Right lobe of liver (tissue), 6 donors: ENCODE data around the gene CDK14. TPM values are rescaled to one million over a fixed set of nuclear protein-coding genes. Genes with fewer than 3 reads are reported as not detected.

Experiments used
- ATAC-seq, 4 donors: fragments of 200-7000 bp; cut with Tn5 transposase; one replicate each; pipeline ENCODE4 v1.9.1; 2020; ENCODE audit warnings: mild to moderate bottlenecking in 4 of 4, moderate library complexity in 4 of 4
- DNase-seq, 3 donors: peaks; one replicate each; pipeline ENCODE4 v3.0.0-alpha.2; 2020
- H3K27ac ChIP-seq, 3 donors: fragments of 200-600 bp; one replicate each; pipeline ENCODE4 v1.8.0; 2022
- H3K27me3 ChIP-seq, 2 donors: fragments of 200-600 bp; one replicate each; pipeline ENCODE4 v1.8.0; 2022
- H3K36me3 ChIP-seq, 4 donors: fragments of 200-600 bp; sonication (generic) in 1 of 4; one replicate each; pipeline versions ENCODE4 v1.5.1 to v1.8.0; 2017 to 2022; ENCODE audit warnings: control low read depth in 1 of 4
- H3K4me1 ChIP-seq, 4 donors: fragments of 200-600 bp; sonication (generic) in 1 of 4; one replicate each; pipeline versions ENCODE4 v1.5.1 to v1.8.0; 2017 to 2022; ENCODE audit warnings: control low read depth in 1 of 4
- H3K4me3 ChIP-seq, 3 donors: fragments of 200-600 bp; one replicate each; pipeline ENCODE4 v1.8.0; 2022
- H3K9me3 ChIP-seq, 4 donors: fragments of 200-600 bp; sonication (generic) in 1 of 4; one replicate each; pipeline versions ENCODE4 v1.5.1 to v1.8.0; 2017 to 2022; ENCODE audit warnings: control low read depth in 1 of 4
- CTCF ChIP-seq, 4 donors: fragments of 200-600 bp in 3 of 4; fragments of 450-650 bp in 1 of 4; IDR thresholded peaks; one replicate each; pipeline versions ENCODE4 v1.5.1 to v1.8.0; 2016 to 2022; ENCODE audit warnings: antibody characterized with exemption in 4 of 4, mild to moderate bottlenecking in 2 of 4
- POLR2A ChIP-seq: fragments of 450-650 bp; IDR thresholded peaks from one replicate; pipeline ENCODE4 v1.6.1; 2017; ENCODE audit warnings: antibody characterized with exemption, mild to moderate bottlenecking
- WGBS: methylation state at CpG from one replicate; pipeline ENCODE4 v1.1.6; 2018; ENCODE audit warnings: low coverage, low lambda C conversion rate; ENCODE audit not compliant: insufficient coverage; ENCODE audit errors: missing lambda C conversion rate; 5-methylcytosine and 5-hydroxymethylcytosine counted together
- intact Hi-C, 2 donors: fragments of 100-400 bp; cut with DNase I; formaldehyde crosslinking; loops; one replicate each; pipeline versions ENCODE4 v1.11.2 to v1.14.1; 2022
- total RNA-seq, 6 experiments: library from RNA; depleted of rRNA in 2 of 6; stranded (reverse); fragments of >200 nt in 2 of 6; fragmentation: NEBNext Ultra II Directional in 3 of 6; extraction: Animal tissue kit (Norgen Biotek cat#: 25700) in 3 of 6; gene quantifications; one replicate each; pipeline versions ENCODE4 v1.1.0 to v1.2.4, GENCODE V29; 2016 to 2023
- donor health status: DM: no; HTN: yes; CAD: no.
- donor health status: DM: no; HTN: no; CAD: no.
- donor health status: DM: no; HTN: no; CAD: no.
- donor health status: DM: no; HTN: yes; CAD: no.
- donor health status: DM: no; HTN: yes; CAD: no.

CDK14 gene
- total RNA-seq, 6 experiments from 2014 or later = 12.6 to 28.7 (median 17.9) TPM

GRCh38 chr7:90593205-90593604 lies 2.9 kb upstream of the CDK14 start:
- H3K4me1 ChIP-seq = peaks cover 0 to 6% (median 0%) of the 10 kb centered on the region in 4 donors
- ATAC-seq (no peak), DNase-seq (no peak)
- H3K27ac ChIP-seq = no peak overlapping the region
- H3K36me3 ChIP-seq = no peaks in the 10 kb centered on the region
- H3K4me3 ChIP-seq = no peak overlapping the region
- no peak for TF ChIP-seq POLR2A
- TF ChIP-seq CTCF (IDR thresholded peaks at IDR 0.05) = no peak
- H3K27me3 ChIP-seq = no peaks in the 10 kb centered on the region
- no peaks in the 10 kb centered on the region for H3K9me3 ChIP-seq
- intact Hi-C loops = no loop called here

DNA sequence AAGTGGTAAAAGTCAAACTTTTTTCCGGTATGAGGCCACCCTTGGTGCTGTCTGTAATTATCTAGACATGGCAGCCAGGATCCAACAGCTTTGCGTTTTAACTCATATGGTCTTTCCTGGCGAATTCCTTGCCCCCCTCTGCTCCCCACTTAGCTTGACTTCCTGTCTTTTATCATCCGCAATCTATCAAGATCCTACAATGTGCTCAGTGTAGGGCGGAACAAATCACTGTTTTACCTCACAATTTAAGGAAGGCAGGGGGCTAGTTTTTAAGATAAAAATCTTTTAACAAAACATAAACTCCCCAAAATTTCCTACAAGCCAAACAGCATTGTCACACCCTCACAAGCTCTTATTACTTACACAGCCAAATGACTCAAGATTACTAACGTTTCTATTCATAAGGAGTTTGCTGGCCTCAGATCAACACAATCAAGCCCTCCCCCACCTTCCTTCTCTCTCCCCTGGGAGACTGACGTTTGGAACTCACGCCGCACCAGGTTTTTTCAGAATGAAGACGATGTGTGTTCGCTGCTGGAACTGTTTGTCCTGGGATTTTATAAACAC lies 1.3 kb upstream of the CDK14 start:
- TF ChIP-seq CTCF (IDR thresholded peaks at IDR 0.05) = no peak
- TF ChIP-seq POLR2A = no peak
- Histone ChIP-seq H3K27me3 (no peaks in the 10 kb centered on the region), H3K9me3 (no peaks in the 10 kb centered on the region), H3K27ac (peak overlapping the region in 2 of 3 donors; percentile 87 to 91), H3K4me1 (peaks cover 0 to 7% (median 0%) of the 10 kb centered on the region in 4 donors), H3K36me3 (no peaks in the 10 kb centered on the region), H3K4me3 (peak overlapping the region in 1 of 3 donors; percentile 81)
- ATAC-seq (no peak), DNase-seq (no peak)
- intact Hi-C loops = no loop called here
- WGBS = 33% methylated on average over 11 of the region's 11 CpGs

GRCh38 chr7:90595342-90595800 lies 750 bp upstream of the CDK14 start:
- TF ChIP-seq POLR2A = no peak
- peak in 1 of 4 donors; percentile 4 for TF ChIP-seq CTCF (IDR thresholded peaks at IDR 0.05)
- H3K4me3 ChIP-seq = peak overlapping the region; percentile 74 to 81 (median 78)
- H3K27ac ChIP-seq = peak overlapping the region; percentile 87 to 91 (median 89)
- WGBS = 12% methylated on average over 5 of the region's 10 CpGs
- ATAC-seq (no peak), DNase-seq (no peak)
- intact Hi-C loops = no loop called here
- H3K9me3 ChIP-seq = no peaks in the 10 kb centered on the region
- H3K27me3 ChIP-seq = no peaks in the 10 kb centered on the region
- H3K36me3 ChIP-seq = no peaks in the 10 kb centered on the region
- H3K4me1 ChIP-seq = peaks cover 0 to 7% (median 1%) of the 10 kb centered on the region in 4 donors

GRCh38 chr7:90596671-90597562 lies 796 bp downstream of the CDK14 start:
- Histone ChIP-seq H3K4me3 (peak overlapping the region; percentile 74 to 81 (median 78)), H3K27ac (peak overlapping the region; percentile 87 to 91 (median 89)), H3K27me3 (no peaks in the 10 kb centered on the region), H3K4me1 (peaks cover 0 to 7% (median 3%) of the 10 kb centered on the region in 4 donors), H3K9me3 (no peaks in the 10 kb centered on the region), H3K36me3 (no peaks in the 10 kb centered on the region)
- ATAC-seq (peak; percentile 21 to 26 (median 24)), DNase-seq (no peak)
- WGBS = 1% methylated on average over 25 of the region's 47 CpGs
- intact Hi-C loops = no loop called here
- TF ChIP-seq POLR2A = no peak
